Fibroblast of the aortic adventitia (primary cell): ENCODE measurements around the gene SLC29A4. TPM values are rescaled to one million over a fixed set of nuclear protein-coding genes. Genes with fewer than 3 reads are reported as not detected.

ENCODE experiments used
- DNase-seq: peaks from one replicate; pipeline ENCODE4 v3.0.0-alpha.2; 2010; ENCODE audit warnings: low read depth
- H3K4me3 ChIP-seq: 2 replicates; pipeline ENCODE4 v1.5.1; 2011; ENCODE audit warnings: low read depth, mild to moderate bottlenecking, control low read depth, low read length, moderate library complexity
- total RNA-seq: library from RNA; depleted of rRNA; stranded (reverse); fragments of >200 nt; gene quantifications from 2 replicates; pipeline ENCODE4 v1.2.3, GENCODE V29; 2012; ENCODE audit warnings: low replicate concordance
- TF ChIP-seq, protein P1 (sequence below): IDR thresholded peaks from 2 replicates; pipeline ENCODE4 v1.5.1; 2011; ENCODE audit warnings: mild to moderate bottlenecking, low read length, control low read depth, inconsistent platforms; ENCODE audit not compliant: insufficient read depth

Gene SLC29A4
- total RNA-seq, 1 donor: 0.90 TPM

DNA sequence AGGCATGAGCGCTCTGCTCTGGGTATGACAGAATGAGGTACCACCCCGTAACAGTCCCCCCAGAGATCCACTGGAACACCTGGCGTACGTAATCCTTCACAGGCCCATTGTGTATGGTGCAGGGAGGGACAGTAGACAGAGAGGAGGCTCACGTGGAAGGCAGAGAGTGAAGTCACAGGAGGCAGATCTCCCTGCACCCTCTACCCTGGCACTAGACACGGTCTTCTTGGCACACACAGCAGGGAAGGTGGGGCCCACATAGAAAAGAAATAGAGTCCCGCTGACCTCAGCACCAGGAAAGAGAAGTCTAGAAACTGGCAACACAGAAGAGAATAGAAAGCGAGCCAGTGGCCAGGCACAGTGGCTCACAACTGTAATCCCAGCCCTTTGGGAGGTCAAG, 51.9 kb downstream of the SLC29A4 start:
- TF ChIP-seq, protein P1, sequence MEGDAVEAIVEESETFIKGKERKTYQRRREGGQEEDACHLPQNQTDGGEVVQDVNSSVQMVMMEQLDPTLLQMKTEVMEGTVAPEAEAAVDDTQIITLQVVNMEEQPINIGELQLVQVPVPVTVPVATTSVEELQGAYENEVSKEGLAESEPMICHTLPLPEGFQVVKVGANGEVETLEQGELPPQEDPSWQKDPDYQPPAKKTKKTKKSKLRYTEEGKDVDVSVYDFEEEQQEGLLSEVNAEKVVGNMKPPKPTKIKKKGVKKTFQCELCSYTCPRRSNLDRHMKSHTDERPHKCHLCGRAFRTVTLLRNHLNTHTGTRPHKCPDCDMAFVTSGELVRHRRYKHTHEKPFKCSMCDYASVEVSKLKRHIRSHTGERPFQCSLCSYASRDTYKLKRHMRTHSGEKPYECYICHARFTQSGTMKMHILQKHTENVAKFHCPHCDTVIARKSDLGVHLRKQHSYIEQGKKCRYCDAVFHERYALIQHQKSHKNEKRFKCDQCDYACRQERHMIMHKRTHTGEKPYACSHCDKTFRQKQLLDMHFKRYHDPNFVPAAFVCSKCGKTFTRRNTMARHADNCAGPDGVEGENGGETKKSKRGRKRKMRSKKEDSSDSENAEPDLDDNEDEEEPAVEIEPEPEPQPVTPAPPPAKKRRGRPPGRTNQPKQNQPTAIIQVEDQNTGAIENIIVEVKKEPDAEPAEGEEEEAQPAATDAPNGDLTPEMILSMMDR: no peak
- DNase-seq: no peak
- no peak overlapping the region for H3K4me3 ChIP-seq

GRCh38 chr7:5337047-5337446, 54.3 kb downstream of the SLC29A4 start:
- TF ChIP-seq, protein P1: no peak
- H3K4me3 ChIP-seq: no peak overlapping the region
- no peak for DNase-seq

DNA sequence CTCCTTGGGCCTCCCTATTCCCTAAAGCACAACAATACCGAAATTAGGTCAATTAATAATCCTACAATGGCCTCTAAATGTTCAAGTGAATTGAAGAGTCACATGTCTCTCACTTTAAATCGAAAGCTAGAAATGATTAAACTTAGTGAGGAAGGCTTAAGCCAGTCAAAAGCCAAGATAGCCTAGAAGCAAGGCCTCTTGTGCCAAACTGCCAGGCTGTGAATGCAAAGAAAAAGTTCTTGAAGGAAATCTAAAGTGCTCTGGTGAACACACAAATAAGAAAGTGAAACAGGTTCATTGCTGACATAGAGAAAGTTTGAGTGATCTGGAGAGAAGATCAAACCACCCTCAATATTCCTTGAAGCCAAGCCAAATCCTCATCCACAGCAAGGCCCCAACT, 57.2 kb downstream of the SLC29A4 start:
- TF ChIP-seq, protein P1: no peak
- H3K4me3 ChIP-seq: no peak overlapping the region
- no peak for DNase-seq

- DNase-seq: no peak
- TF ChIP-seq, protein P1: no peak
- H3K4me3 ChIP-seq: no peak overlapping the region
These were observed 59.9 kb downstream of the SLC29A4 start for GRCh38 chr7:5342631-5343030.

DNA sequence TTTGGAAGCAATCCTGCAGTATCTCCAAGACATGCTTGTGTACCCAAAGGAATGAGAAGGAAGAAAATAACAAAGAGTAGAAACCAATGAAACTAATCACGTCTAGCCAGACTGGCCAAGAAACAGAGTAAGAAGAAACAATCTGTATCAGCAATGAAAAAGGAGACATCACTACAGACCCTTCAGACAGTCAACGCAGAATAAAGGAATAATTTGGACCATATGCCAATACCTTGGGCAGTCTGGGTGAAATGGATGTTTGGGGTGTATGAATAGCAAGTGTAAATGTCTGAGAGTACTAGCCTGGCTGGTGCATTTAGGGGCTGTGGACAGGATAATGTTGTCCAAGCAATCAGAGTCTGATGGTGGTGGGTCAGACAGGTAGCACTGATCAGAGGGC, 61.1 kb downstream of the SLC29A4 start:
- no peak for DNase-seq
- H3K4me3 ChIP-seq: no peak overlapping the region
- TF ChIP-seq, protein P1: no peak

GRCh38 chr7:5344342-5344741, 61.6 kb downstream of the SLC29A4 start:
- no peak for DNase-seq
- H3K4me3 ChIP-seq: no peak overlapping the region
- TF ChIP-seq, protein P1: no peak

DNA sequence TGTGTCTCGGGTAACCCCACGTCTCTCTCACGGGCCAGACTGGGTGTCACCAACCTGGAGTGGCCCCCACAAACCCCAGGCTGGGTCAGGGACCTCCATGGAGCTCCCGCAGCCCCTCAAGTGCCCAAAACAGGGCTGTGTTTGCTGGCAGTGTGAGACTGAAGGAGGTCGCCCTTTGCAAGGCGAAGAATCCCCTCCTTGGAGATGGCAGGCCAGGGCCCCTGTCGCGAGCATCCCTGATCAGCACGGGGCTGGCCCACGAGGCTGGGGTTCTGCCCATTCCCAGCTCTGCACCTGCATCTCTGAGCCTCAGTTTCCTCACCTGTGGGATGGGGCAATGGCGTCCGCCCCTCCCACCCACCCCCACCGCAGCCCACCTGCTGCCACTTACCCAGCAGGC, 62.4 kb downstream of the SLC29A4 start:
- DNase-seq: no peak
- H3K4me3 ChIP-seq: no peak overlapping the region
- TF ChIP-seq, protein P1: no peak
